Gastroesophageal sphincter (tissue), 4 donors: ENCODE measurements around the gene ZNF236. TPM values are rescaled to one million over a fixed set of nuclear protein-coding genes. Genes with fewer than 3 reads are reported as not detected.

Source experiments
- ATAC-seq: fragments of 150-250 bp; one replicate; pipeline ENCODE4 v1.9.1; 2016; ENCODE audit warnings: mild to moderate bottlenecking, moderate library complexity
- H3K27ac ChIP-seq, 4 donors: fragments of 200-600 bp; sonication (generic) in 3 of 4; 1 replicate in 3 of 4; 2 replicates in 1 of 4; pipeline ENCODE4 v1.5.1; 2016 to 2019
- H3K27me3 ChIP-seq: fragments of 200-600 bp; sonication (generic); one replicate; pipeline ENCODE4 v1.5.1; 2019
- H3K36me3 ChIP-seq, 2 donors: fragments of 200-600 bp; sonication (generic); one replicate each; pipeline ENCODE4 v1.5.1; 2019; ENCODE audit warnings: control low read depth in 1 of 2
- H3K4me1 ChIP-seq, 3 donors: fragments of 200-600 bp; sonication (generic); 1 replicate in 2 of 3; 2 replicates in 1 of 3; pipeline ENCODE4 v1.5.1; 2016 to 2019; ENCODE audit warnings: control low read depth in 2 of 3
- H3K4me3 ChIP-seq, 2 donors: fragments of 200-600 bp; sonication (generic); one replicate each; pipeline ENCODE4 v1.5.1; 2019; ENCODE audit warnings: mild to moderate bottlenecking in 1 of 2, moderate library complexity in 1 of 2
- H3K9me3 ChIP-seq, 3 donors: fragments of 200-600 bp; sonication (generic); one replicate each; pipeline ENCODE4 v1.5.1; 2017 to 2019; ENCODE audit warnings: control low read depth in 2 of 3
- EP300 ChIP-seq: sonication (generic); formaldehyde crosslinking; IDR thresholded peaks from one replicate; pipeline ENCODE4 v1.6.1; 2017; ENCODE audit warnings: antibody characterized with exemption, mild to moderate bottlenecking
- POLR2A ChIP-seq, 2 donors: fragments of 450-650 bp; IDR thresholded peaks; one replicate each; pipeline ENCODE4 v1.6.1; 2017; ENCODE audit warnings: antibody characterized with exemption in 2 of 2, mild to moderate bottlenecking in 2 of 2, moderate library complexity in 1 of 2
- POLR2AphosphoS5 ChIP-seq: sonication (generic); formaldehyde crosslinking; IDR thresholded peaks from one replicate; pipeline ENCODE4 v1.6.1; 2017; ENCODE audit warnings: antibody characterized with exemption
- WGBS, 2 donors: methylation state at CpG; one replicate each; pipeline ENCODE4 v1.1.5; 2018; ENCODE audit warnings: low coverage in 1 of 2; 5-methylcytosine and 5-hydroxymethylcytosine counted together
- total RNA-seq, 4 donors: library from RNA; depleted of rRNA; stranded (reverse); fragments of >200 nt; gene quantifications; one replicate each; pipeline ENCODE4 v1.1.0, GENCODE V29; 2016
- TF ChIP-seq, protein P1 (sequence below), 4 experiments: fragments of 200-600 bp in 2 of 4; fragments of 450-650 bp in 2 of 4; sonication (generic) in 1 of 4; IDR thresholded peaks; one replicate each; pipeline ENCODE4 v1.5.1; 2017 to 2019; ENCODE audit warnings: antibody characterized with exemption in 4 of 4, mild to moderate bottlenecking in 2 of 4, moderate library complexity in 2 of 4

The ZNF236 gene
- total RNA-seq, 4 donors from 2014 or later: 8.5 to 26.8 (median 16.8) TPM

DNA sequence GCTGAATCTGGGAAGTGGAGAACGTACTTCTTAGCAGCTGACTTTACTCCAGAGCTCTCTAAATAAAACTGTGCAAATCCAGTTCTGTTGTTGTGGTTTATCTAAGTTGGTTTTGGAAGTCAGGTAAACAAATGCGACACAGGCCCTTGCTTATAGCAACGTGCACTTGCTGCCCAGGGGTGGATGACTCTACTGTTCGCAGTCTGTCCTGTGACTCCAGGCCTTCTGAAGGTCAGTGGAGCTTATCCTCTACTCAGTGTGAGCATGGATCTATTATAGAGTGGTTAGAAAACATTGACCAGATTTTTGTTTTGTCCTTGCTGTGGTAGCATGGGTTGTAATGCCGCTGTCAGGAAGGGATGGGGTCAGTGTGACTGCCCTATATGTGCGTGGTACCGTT lies 89.1 kb downstream of the ZNF236 start:
- Histone ChIP-seq H3K27me3 (no peaks in the 10 kb centered on the region), H3K9me3 (no peaks in the 10 kb centered on the region), H3K36me3 (peaks cover 0 to 100% of the 10 kb centered on the region in 2 donors), H3K27ac (no peak overlapping the region), H3K4me1 (no peaks in the 10 kb centered on the region), H3K4me3 (no peak overlapping the region)
- TF ChIP-seq, protein P1, sequence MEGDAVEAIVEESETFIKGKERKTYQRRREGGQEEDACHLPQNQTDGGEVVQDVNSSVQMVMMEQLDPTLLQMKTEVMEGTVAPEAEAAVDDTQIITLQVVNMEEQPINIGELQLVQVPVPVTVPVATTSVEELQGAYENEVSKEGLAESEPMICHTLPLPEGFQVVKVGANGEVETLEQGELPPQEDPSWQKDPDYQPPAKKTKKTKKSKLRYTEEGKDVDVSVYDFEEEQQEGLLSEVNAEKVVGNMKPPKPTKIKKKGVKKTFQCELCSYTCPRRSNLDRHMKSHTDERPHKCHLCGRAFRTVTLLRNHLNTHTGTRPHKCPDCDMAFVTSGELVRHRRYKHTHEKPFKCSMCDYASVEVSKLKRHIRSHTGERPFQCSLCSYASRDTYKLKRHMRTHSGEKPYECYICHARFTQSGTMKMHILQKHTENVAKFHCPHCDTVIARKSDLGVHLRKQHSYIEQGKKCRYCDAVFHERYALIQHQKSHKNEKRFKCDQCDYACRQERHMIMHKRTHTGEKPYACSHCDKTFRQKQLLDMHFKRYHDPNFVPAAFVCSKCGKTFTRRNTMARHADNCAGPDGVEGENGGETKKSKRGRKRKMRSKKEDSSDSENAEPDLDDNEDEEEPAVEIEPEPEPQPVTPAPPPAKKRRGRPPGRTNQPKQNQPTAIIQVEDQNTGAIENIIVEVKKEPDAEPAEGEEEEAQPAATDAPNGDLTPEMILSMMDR (IDR thresholded peaks at IDR 0.05): no peak
- TF ChIP-seq EP300: no peak
- TF ChIP-seq POLR2AphosphoS5: no peak
- TF ChIP-seq POLR2A (IDR thresholded peaks at IDR 0.05): no peak
- no peak for ATAC-seq
- 87 to 89% methylated on average over 6 to 7 of the region's 7 CpGs for WGBS, 2 donors

DNA sequence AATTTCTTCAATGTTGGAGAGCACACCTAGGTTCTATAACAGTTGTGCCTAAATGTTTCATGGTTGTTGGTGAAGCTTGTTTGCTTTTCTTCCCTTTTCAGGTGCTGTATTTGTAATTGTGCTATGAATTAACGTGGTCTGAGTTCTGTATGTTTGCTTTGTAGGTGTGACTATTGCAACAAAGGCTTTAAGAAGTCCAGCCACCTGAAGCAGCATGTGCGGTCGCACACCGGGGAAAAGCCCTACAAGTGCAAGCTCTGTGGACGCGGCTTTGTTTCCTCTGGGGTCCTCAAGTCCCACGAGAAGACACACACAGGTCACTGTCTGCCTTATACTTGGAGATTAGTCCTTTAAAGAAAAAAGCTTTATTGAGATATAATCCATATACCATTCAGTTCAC lies 91.2 kb downstream of the ZNF236 start:
- Histone ChIP-seq H3K36me3 (peaks cover 0 to 100% of the 10 kb centered on the region in 2 donors), H3K4me1 (no peaks in the 10 kb centered on the region), H3K4me3 (no peak overlapping the region), H3K27me3 (no peaks in the 10 kb centered on the region), H3K27ac (no peak overlapping the region), H3K9me3 (no peaks in the 10 kb centered on the region)
- TF ChIP-seq POLR2AphosphoS5 (no peak), POLR2A (IDR thresholded peaks at IDR 0.05) (no peak), EP300 (no peak)
- TF ChIP-seq, protein P1 (IDR thresholded peaks at IDR 0.05): no peak
- no peak for ATAC-seq
- 92 to 97% methylated on average over 4 to 7 of the region's 7 CpGs for WGBS, 2 donors

DNA sequence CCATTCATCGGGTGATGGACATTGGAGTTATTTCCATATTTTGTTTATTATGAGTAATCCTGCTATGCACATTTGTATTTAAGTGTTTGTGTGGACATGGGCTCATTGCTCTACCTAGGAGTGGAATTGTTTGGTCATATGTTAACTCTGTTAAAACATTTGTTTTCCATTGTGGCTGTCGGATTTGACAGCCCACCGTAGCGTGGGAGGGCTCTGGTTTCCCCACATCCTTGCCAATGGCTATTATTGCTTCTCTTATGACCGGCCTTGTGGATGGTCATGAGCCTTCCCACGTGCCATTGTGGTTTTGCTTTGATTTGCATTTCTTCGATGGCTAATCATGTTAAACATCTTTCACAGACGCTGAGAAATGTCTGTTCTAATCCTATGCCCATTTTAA lies 92.0 kb downstream of the ZNF236 start:
- TF ChIP-seq, protein P1 (IDR thresholded peaks at IDR 0.05): no peak
- TF ChIP-seq POLR2AphosphoS5 (no peak), EP300 (no peak), POLR2A (IDR thresholded peaks at IDR 0.05) (no peak)
- H3K27ac ChIP-seq: no peak overlapping the region
- no peak for ATAC-seq
- no peaks in the 10 kb centered on the region for H3K9me3 ChIP-seq
- peaks cover 0 to 100% of the 10 kb centered on the region in 2 donors for H3K36me3 ChIP-seq
- 84 to 89% methylated on average over 5 to 8 of the region's 8 CpGs for WGBS, 2 donors
- no peaks in the 10 kb centered on the region for H3K27me3 ChIP-seq
- H3K4me1 ChIP-seq: no peaks in the 10 kb centered on the region
- H3K4me3 ChIP-seq: no peak overlapping the region

DNA sequence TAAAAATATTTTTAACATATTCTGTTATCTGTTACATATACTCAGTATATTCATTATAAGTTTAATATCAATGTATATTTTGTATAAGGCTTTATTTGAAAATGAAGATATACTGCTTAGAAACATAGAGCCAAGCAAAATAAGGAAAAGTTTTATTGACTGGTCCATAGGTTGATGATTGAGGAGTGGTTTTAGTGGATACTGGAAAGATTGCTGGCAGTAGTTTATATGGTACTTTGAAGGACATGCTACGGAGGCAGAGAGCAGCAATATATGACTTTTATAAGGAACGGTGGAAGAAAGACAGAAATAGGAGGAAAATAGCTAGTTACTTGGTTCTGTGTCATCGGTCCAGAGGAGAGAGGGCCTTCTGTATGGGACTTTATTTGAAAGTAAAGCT lies 92.4 kb downstream of the ZNF236 start:
- WGBS, 2 donors: 58 to 63% methylated on average over 3 of the region's 3 CpGs
- Histone ChIP-seq H3K9me3 (no peaks in the 10 kb centered on the region), H3K4me1 (no peaks in the 10 kb centered on the region), H3K27me3 (no peaks in the 10 kb centered on the region), H3K27ac (no peak overlapping the region), H3K36me3 (peaks cover 0 to 100% of the 10 kb centered on the region in 2 donors), H3K4me3 (no peak overlapping the region)
- no peak for ATAC-seq
- no peak for TF ChIP-seq POLR2AphosphoS5
- TF ChIP-seq, protein P1 (IDR thresholded peaks at IDR 0.05): no peak
- no peak for TF ChIP-seq EP300
- no peak for TF ChIP-seq POLR2A (IDR thresholded peaks at IDR 0.05)

DNA sequence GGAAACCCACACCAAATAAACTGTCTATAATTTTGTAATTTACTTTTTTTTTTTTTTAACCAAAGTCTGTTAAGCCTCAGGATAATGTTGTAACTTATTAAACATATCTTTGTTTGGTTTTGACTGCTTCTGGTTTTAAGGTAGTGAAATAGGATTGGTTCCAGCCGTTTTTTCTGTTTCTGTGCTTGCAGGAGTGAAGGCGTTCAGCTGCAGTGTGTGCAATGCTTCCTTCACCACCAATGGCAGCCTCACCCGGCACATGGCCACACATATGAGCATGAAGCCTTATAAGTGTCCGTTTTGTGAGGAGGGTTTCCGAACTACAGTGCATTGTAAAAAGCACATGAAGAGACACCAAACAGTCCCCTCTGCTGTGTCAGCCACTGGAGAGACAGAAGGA lies 93.1 kb downstream of the ZNF236 start:
- Histone ChIP-seq H3K36me3 (peaks cover 0 to 100% of the 10 kb centered on the region in 2 donors), H3K9me3 (no peaks in the 10 kb centered on the region), H3K27me3 (no peaks in the 10 kb centered on the region), H3K27ac (no peak overlapping the region), H3K4me3 (no peak overlapping the region), H3K4me1 (no peaks in the 10 kb centered on the region)
- ATAC-seq: no peak
- WGBS, 2 donors: 70 to 75% methylated on average over 2 to 5 of the region's 5 CpGs
- no peak for TF ChIP-seq POLR2A (IDR thresholded peaks at IDR 0.05)
- no peak for TF ChIP-seq EP300
- TF ChIP-seq, protein P1 (IDR thresholded peaks at IDR 0.05): no peak
- no peak for TF ChIP-seq POLR2AphosphoS5
